Midbrain (tissue), 1 donor: ENCODE measurements around the gene TRAM2.

Source experiments
- DNase-seq: peaks from one replicate; lab custom pipeline; 2025; lab: John Stamatoyannopoulos, UW

The TRAM2 gene

DNA sequence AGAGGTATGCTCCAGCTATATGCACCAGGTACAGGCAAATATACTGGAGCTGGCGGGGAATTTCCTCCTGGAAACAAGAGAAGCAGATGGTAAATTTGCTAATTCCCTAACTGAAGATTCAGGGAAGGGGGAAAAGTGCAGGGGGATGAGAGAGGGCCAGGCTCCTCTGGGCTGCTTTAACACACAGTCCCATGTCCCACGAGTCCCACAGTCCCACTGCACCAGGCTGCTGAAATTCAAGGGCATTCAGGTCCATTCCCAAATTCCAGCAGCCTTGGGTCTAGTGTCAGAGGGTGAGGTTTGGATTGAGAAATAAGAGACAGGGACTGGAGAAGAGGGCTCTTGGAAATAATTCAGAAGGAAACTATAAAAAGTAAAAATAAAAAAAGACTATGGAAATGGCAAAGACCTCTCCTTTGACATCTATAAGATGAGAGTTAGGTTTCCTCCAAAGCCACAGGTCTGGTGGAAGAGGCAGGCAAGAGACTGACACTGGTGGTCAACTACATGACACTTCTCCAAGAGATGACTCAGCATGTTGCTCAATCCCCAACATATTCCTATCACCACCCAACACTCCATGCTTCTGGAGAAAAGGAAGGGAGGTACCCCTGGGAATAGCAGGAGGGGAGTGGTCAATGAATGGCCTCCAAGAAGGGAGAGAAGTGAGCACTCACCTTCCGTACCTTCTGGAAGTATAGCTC lies 69.2 kb downstream of the TRAM2 start:
- no peak for DNase-seq

DNA sequence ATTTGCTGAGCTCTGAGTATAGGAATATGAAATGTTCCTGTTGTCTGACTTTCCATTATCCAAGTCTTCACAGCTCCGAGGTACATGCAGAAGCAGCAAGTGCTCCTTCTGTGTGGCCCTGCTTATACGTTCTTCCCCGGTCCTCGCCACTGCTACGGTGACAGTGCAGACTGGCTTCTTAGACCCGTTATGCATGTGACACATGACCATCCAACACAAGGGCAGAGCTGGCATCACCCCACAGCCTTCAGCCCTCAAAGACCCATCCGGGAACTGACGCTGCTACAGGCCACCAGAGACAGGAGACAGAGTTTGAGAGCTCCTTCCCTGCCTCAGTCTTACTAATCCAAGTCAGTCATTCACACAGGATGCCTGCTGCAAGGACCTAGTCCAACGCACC lies 70.4 kb downstream of the TRAM2 start:
- DNase-seq: no peak

DNA sequence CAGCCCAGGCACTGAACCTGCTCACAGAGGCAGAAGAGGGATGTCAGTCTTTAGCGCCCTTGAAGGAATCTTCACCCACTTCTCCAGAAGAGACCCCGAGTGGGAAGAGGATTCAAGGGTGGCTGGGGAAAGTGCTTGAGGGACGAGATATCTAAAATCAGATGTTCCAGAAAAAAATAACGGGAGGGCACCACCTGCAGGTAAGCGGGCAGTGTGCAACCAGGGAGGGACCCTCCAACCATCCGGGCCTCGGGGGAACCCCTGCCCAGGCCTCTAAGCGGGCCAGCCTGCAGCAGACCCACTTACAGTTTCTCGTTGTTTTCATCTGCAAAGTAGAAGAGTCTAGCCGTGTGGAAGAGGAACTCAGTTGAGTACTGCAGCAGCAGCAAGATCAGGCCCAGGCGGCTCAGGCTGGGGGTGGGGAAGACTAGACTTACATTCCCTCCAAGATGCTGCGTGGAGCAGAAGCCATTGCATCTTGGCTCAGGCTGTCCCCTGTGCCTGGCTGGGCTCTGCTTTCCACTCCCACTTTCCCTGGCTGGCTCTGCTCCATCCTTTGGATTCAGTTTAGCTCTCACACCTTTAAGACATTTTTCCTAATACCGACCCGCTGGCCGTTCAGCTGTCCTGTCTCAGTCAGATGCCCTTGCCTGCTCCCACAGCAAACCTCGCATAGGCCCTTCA lies 71.0 kb downstream of the TRAM2 start:
- DNase-seq: no peak

DNA sequence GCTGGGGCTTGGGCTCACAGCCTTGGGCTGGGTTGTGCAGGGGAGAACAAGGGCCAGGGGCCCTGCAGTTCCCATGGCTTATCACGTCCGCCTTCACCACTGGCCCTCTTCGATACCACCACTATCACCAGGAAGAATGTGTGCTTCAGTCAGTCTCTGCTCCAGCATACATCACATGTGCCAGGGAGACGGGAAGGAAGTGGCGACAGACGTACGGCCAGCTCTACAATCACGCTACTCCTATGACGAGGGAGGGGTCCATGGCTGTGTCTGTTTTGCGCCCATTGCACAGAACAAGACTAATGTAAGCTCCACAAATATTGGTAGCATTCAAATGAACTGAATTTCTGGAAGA lies 72.1 kb downstream of the TRAM2 start:
- no peak for DNase-seq

DNA sequence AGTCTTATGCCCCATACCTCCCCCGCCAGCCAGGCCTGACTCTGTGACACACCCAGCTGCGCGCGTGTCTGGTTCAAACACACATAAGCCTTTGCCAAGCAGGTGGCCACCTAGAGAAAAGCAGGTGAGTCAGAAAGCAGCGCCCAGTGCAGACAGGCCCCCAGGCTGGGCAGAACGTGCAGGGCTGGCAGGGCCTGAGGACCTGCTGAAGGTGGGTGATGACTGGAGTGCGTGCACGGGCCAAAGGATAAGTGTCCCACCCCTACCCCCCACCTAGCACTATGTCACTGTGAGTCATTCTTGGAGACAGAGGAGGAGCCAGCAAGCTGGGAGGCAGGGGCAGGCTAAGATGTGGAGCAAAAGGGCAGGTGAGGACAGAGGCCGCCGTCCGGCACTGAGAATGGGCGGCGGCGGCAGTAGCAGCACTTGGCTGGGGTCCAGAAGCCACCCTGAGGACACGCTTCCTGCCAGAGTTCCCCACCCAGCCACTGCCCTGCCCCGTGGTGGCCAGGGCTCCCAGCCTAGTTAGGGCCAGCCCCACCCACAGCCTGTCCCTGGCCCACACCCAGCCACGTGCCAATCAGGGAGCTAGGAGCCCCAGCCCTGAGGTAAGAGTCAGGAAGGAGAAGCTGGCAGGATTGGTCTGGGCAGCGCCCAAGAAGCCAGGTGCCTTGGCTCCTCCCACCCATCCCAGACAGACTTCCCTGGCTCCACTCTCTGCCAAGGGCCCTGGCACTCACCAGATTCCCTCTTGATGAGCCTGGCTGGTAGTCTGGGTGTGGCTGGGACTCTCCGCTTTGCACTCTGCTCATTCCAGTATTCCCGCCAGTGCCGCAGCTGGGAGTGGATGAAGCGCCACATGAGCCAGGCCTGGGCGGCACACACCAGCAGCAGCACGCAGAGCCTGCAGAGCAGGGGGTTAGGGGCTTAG lies 72.7 kb downstream of the TRAM2 start:
- DNase-seq: no peak

DNA sequence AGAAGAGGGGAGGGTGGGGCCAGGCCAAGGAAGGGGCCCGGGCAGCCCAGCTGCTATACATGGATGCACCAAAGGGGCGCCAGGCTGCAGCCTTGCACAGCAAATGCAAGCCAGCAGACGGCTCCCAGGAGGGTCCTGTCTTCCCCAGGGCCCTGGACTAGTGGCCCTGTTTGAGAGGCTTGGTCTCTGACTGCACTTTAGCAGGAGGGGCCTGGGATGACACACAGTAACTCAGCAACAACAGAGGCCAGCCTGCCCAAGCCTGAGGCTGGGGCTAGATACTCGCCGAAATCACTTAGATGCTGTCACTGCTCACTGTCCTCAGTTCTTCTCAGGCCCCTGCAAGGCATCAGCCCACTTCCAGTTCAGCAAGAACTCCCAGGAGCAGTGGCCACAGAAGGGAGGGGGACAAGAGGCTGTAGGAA lies 73.5 kb downstream of the TRAM2 start:
- no peak for DNase-seq

DNA sequence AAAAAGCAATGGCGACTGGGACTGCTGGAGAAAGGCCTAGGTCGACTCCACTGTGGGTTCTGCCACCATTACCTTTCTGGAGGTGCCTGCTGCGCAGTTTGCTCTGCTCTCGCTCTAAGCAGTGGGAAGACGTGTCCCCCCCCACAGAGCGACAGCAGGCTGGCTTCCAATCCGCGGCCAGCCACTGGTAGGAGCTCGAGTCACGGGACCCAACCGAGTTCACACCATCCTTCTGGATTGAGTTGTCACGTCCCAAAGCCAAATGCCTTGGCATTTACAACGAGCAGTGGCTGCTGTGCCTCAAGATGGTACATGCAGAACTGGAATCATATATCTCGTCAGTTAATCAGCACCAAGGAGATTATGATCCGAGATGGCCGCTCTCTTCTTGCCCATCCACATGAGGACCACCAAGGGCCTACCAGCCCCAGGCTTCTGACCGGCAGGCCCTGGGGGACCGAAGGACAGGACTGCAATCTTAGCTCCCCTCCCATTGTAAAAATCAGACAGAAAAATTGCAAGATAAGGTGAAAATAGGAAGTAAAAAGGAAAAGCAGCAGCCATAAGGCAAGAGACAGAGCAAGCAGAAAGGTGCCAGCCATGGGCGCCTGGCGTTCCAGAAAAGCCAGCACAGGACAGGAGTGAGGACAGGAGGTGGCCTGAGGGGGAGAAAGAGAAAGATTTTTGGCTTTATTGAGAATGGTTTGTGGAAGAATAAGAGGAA lies 74.4 kb downstream of the TRAM2 start:
- DNase-seq: no peak

DNA sequence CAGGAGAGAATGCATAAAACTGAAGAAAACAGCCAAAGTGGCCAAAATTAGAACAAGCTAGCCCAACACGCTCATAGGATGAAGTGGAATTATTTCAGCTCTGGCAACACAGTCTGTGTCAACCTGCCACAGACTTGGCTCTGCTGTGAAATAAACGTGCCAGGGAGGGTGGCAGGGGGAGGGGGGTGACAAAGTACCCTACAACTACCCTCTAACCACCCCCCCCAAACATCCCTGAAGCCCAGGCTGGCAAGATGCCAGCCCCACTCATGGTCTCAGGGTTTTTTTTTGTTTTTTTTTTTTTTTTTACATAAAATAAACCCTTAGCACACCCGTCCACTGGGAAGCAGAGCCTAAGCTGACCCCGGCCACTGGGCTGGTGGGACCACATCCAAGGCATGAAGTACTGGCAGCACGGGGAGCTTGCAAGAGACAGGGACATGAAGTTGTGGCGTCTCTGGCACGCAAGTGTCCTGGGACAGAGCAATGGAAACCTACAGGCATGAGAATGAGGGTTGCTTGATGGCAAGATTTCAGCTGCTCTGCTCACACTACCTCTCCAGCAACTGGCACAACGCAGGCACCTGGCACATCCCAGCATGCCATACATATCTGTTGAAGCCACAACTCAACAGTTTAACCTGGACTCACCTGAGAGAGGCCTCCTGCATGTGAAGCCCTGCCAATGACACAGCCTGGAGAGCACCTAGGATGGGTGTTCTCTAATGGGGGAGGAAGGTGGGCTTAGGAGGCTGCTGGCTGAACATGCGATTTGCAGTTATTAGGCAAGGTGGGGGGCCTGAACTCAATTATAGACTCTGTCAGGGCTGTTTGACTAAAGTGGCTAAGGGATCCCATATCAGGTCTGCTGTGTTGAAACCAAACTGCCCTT lies 76.4 kb downstream of the TRAM2 start:
- DNase-seq: no peak

DNA sequence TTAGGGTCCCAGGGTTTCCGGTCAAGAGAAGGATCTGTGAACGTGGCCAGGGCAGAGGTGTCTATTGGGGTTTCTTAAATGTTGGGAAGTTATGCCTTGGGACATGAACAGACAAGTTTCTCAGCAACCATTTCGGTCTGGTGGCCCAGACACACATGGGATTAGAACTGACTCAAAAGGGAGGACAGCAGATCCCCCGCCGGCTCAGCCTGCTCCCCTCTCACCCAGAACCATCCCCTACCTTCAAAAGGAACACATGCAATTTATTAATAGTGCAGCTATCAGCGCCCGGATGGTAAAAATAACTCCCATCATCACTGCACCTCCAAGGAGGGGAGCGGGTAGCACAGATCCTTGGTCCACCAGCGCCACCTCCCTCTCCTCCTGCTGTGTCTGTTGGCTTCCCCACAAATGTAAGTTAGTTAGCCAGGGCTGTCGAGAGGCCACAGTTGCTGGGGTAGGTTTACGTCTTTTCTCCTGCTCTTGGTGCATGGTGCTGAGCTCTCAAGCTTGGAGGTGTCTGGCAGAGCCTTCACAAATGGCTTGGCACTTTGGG lies 77.1 kb downstream of the TRAM2 start:
- no peak for DNase-seq

DNA sequence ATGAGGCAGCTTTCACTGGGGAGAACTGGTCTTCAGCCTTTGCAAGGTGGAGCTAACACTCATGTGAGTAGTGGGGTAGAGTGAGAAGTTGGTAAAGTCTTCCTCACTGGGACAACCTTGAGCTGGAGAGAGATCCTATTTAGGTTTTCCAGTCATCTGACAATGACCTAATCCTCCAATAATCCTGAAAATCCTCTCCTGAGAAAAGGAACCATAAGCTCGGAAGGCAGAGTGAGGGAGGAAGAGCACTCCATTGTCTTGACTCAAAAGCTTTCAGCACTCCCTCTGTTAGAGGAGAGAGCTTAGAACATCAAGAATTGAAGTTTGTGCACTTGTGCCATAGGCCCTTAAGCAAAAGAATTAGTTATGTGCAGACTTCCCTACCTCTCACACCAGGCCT lies 77.8 kb downstream of the TRAM2 start:
- DNase-seq: no peak

DNA sequence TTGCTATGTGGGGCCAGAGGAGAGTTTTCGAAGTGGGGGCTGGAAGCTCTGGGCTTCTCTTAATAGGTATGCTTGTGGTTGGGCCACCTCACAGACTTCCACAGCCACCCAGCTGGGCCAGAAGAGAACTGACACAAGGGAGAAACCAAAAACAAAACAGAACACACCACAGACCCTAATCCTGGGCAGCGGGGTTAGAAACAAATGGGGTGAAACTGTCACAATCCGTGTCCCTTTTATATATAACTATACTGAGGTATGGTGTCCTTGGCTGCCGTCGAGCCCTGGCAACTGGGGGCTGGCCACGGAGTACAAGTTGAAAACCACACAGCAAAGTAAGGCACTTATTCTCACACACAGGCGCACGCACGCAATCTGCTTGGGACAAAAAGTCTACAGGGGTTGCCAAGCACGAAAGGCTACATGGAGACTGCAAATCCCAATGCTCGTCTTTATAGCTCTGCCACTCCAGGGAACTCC lies 78.3 kb downstream of the TRAM2 start:
- no peak for DNase-seq

DNA sequence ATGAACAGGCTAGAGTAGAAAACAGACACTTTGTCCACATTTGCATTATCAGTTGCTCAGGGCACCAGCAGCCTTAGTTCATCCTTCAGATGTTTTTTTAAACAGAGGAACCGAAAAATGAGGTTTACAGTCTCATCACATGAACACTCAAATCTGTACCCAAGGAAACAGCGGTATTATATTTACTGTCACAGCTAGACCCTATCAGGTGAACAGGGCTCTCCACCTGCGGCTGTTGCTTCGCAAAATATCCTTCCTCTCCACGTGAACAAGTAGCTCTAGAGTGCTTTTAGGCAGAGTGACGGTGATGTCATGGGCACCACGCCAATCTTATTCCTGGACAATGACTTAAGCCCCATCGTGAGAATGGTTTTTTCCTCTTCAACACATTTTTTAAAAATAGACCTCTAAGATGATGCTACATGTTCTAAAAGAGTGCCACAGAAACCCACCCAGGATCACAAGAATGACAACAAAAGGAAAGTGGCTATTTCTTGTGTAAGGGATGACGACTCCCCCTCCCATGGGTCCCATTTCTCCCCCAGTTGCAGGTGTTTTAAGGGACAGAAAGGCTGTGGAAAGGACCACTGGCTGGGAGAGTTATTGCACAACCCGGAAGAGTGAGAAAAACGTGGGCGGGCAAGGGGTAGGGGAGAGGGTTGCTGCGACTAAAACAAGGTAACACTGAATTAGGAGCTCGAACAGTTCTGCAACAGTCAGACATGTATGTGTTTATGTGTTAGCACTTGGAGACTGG lies 79.0 kb downstream of the TRAM2 start:
- no peak for DNase-seq

DNA sequence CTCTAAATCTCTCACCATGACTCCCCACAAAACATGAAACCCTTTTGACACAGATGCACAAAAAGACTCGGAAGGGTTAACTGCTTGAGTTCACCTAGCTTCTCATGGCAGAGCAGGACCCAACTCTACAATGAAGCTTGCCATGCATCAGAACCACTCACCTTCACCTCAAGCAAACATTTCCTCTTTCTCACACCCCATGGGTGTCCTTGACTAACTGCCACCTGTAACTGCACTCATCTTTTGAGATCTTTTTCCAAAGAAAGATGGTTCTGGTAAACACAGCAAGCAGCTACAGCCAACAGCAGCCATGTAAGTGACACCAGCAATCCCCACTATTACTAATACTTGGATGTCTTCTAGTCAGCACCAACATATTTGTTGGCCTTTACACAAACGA lies 80.2 kb downstream of the TRAM2 start:
- DNase-seq: no peak

DNA sequence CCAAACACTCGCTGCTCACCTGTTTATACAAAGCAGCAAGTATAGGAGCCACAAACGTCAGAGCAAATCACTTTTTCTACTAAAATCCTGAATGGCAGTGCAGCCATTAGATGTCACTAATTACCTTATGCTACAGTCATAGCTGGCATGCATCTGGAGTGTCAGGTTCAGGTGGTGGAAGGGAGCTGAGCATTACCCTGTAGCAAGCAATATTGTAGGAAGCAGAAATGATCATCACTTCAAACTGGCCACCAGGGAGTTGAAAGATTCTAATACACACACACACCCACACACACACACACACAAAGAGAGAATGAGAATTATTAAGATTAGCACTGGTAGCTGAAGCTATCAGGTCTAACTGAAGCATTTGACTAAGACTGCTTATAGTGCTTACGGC lies 80.9 kb downstream of the TRAM2 start:
- no peak for DNase-seq

DNA sequence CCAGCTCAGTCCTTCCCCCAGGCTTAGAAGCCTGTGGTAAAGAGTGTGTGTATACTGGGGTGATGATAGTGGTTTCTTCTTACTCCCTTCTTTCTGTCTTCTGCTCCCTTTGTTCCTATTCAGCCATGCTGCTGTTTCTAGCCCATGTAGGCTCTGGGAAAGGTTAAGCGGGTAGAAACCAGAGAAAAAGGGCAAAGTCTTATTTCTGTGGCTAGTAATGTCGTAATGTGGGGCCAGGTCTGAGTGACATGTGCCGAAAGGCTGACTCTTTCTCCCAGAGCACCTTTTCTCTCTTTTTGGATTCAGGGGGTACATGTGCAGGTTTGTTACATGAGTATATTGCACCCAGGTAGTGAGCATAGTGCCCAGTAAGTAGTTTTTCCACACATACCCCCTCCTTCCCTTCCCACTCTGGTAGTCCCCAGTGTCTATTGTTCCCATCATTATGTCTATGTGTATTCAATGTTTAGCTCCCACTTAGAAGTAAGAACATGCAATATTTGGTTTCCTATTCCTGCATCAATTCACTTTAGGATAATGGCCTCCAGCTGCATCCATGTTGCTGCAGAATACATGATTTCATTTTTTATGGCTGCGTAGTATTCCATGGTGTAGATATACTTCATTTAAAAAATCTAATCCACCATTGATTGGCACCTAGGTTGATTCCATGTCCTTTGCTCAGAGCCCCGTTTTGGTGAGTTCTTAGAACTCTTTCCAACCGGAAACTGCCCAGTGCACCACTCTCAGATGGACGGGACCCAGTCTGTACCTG lies 82.4 kb downstream of the TRAM2 start:
- no peak for DNase-seq

DNA sequence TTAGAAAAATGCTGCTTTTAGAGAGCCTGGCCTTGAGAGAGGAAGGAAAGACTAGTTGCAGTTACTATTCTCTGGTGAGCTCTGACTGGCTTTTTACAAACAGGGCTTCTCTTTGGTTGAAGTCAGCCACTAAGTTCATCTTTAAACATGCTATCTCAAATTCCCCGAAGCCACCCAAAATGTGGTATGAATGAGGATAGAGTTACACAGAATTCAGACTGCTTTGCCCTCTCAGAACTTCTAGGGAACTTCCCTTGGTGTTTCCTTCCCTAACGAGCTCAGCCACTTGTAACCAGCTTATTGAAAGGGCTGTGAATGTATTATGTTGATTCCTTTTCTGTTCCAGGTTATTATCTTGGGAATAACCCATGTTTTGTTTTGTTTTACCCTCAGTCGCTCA lies 83.2 kb downstream of the TRAM2 start:
- DNase-seq: no peak

DNA sequence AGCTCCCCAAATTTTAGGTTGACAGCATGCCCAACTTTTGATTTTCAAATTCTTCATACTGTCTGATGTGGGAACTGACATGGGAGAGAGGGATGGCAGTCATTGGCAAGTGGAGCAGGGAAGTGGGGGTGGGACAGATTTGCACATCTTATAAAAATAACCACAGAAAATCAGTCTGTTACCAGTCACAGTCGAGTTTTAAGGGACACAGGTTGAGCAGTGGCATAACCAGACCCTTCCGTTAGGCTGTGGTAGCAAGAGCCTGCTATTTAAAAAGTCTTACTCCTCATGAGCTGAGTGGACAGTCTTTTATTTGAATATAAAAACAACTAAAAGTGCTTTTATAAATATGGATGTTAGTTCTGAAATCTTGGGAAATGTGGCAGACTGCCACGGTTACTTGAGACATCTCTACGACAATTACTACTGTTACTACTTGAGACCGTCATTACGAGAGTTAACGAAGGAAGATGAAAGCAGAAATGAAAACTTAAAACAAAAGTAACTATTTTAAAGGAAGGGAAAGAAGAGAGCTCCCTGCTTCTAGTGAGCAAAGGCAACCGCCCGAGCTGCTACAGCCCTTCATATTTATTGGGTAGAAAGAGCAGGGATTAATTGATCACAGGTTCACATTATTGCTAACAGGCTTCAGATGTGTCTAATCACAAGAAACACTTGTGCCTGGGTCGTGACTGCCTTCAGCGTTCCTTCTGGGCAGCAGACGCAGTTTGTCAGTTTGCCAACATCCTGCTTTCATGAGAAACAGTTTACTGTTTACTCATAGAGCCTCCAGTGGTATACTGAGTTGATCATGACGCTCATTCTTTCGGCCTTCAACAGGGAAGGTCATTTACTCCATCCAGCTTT lies 85.4 kb downstream of the TRAM2 start:
- DNase-seq: no peak

DNA sequence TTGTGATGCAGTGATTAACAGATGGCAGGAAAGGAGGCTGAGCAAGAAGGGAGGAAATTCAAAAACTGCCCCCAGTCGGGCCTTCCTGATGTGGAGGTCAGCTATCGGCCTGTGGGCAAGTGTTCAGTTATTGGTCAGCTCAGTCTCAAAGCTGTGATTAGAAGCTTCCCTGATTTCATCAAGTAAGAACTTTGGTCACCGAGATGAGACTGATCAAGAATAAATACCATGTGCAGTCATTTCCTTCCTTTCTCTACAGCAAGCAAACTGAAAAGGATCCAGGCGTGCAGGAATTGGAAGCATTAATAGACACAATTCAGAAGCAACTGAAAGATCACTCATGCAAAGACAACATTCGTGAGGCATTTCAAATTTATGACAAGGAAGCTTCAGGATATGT lies 87.0 kb downstream of the TRAM2 start:
- no peak for DNase-seq
